IMR-90 (cell line): Measurements from ENCODE around the gene SELENOS. TPM values are rescaled to one million over a fixed set of nuclear protein-coding genes. Genes with fewer than 3 reads are reported as not detected.

Source experiments
- ATAC-seq: fragments of 200-7000 bp; cut with Tn5 transposase; 2 replicates; pipeline ENCODE4 v1.9.1; 2020; ENCODE audit warnings: low read depth, mild to moderate bottlenecking, moderate library complexity
- BruUV-seq: library from RNA; stranded (reverse); fragments of 400-500 nt; replicated peaks from 2 replicates; lab custom pipeline; 2021; lab: Mats Ljungman, UMichigan
- CTCF ChIA-PET: fragments of 300-600 bp; formaldehyde crosslinking; extraction: SDS; loops from one replicate; lab custom pipeline; 2021; ENCODE audit warnings: antibody characterized with exemption; lab: Yijun Ruan, JAX
- POLR2A ChIA-PET: fragments of 300-600 bp; sonication (Branson Sonifier 250); formaldehyde crosslinking; loops from one replicate; lab custom pipeline; 2022; ENCODE audit warnings: antibody characterized with exemption; ENCODE audit not compliant: unreplicated experiment; lab: Charles Lee
- DNase-seq: peaks from one replicate; pipeline ENCODE4 v3.0.0; 2013
- H2AFZ ChIP-seq: replicated peaks from 2 replicates; pipeline ENCODE3; 2013; ENCODE audit warnings: low read length, mild to moderate bottlenecking; ENCODE audit not compliant: poor library complexity
- H2AK5ac ChIP-seq: 2 replicates; pipeline ENCODE4 v1.6.1; 2013; ENCODE audit warnings: low read depth, low read length, inconsistent platforms
- H2AK9ac ChIP-seq: replicated peaks from 2 replicates; pipeline ENCODE3; 2013; ENCODE audit warnings: mild to moderate bottlenecking, low read depth, low read length, moderate library complexity; ENCODE audit not compliant: poor library complexity
- H2BK120ac ChIP-seq: 2 replicates; pipeline ENCODE4 v1.6.1; 2013; ENCODE audit warnings: low read depth, low read length, inconsistent platforms
- H2BK15ac ChIP-seq: 3 replicates; pipeline ENCODE4 v1.6.1; 2013; ENCODE audit warnings: low read depth, low read length, inconsistent platforms
- H2BK20ac ChIP-seq: 2 replicates; pipeline ENCODE4 v1.6.1; 2013; ENCODE audit warnings: low read depth, mild to moderate bottlenecking, inconsistent platforms, low read length, moderate library complexity
- H2BK5ac ChIP-seq: 2 replicates; pipeline ENCODE4 v1.6.1; 2013; ENCODE audit warnings: mild to moderate bottlenecking, low read depth, low read length, inconsistent platforms; ENCODE audit not compliant: poor library complexity, severe bottlenecking
- H3K14ac ChIP-seq: replicated peaks from 2 replicates; pipeline ENCODE4 v1.6.1; 2013; ENCODE audit warnings: low read depth, low read length, inconsistent platforms
- H3K18ac ChIP-seq: 2 replicates; pipeline ENCODE4 v1.6.1; 2013; ENCODE audit warnings: low read depth, low read length, control low read depth
- H3K23ac ChIP-seq: 2 replicates; pipeline ENCODE4 v1.6.1; 2013; ENCODE audit warnings: low read depth, low read length, inconsistent platforms
- H3K27ac ChIP-seq: 2 replicates; pipeline ENCODE4 v1.5.1; 2013; ENCODE audit warnings: mild to moderate bottlenecking, control low read depth, low read length; ENCODE audit not compliant: insufficient read depth
- H3K27me3 ChIP-seq: 2 replicates; pipeline ENCODE4 v1.6.1; 2013; ENCODE audit warnings: low read length; ENCODE audit not compliant: control insufficient read depth, insufficient read depth
- H3K36me3 ChIP-seq: 2 replicates; pipeline ENCODE4 v1.6.1; 2013; ENCODE audit warnings: low read length, mixed read lengths; ENCODE audit not compliant: control insufficient read depth, insufficient read depth
- H3K4ac ChIP-seq: 2 replicates; pipeline ENCODE4 v1.6.1; 2013; ENCODE audit warnings: low read depth, low read length, inconsistent platforms
- H3K4me1 ChIP-seq: 2 replicates; pipeline ENCODE4 v1.6.1; 2013; ENCODE audit warnings: low read length, mixed read lengths; ENCODE audit not compliant: control insufficient read depth, insufficient read depth
- H3K4me2 ChIP-seq: 2 replicates; pipeline ENCODE4 v1.6.1; 2013; ENCODE audit warnings: low read depth, mild to moderate bottlenecking, control low read depth, low read length, moderate library complexity
- H3K4me3 ChIP-seq: 2 replicates; pipeline ENCODE4 v1.5.1; 2013; ENCODE audit warnings: low read depth, mild to moderate bottlenecking, control low read depth, low read length, moderate library complexity; ENCODE audit not compliant: insufficient read depth
- H3K56ac ChIP-seq: 2 replicates; pipeline ENCODE4 v1.6.1; 2013; ENCODE audit warnings: low read length, inconsistent platforms; ENCODE audit not compliant: insufficient read depth; ENCODE audit errors: extremely low read depth
- H3K79me1 ChIP-seq, 2 experiments: 2 replicates each; pipeline ENCODE4 v1.6.1; 2013; ENCODE audit warnings: low read length in 2 of 2, inconsistent platforms in 1 of 2, low read depth in 1 of 2
- H3K9ac ChIP-seq: 2 replicates; pipeline ENCODE4 v1.6.1; 2013; ENCODE audit warnings: low read depth, low read length, control low read depth
- H3K9me1 ChIP-seq: 2 replicates; pipeline ENCODE4 v1.6.1; 2013; ENCODE audit warnings: low read length, inconsistent platforms; ENCODE audit not compliant: insufficient read depth
- H3K9me3 ChIP-seq: 2 replicates; pipeline ENCODE4 v1.6.1; 2013; ENCODE audit warnings: low read length; ENCODE audit not compliant: control insufficient read depth, insufficient read depth
- H4K20me1 ChIP-seq: 2 replicates; pipeline ENCODE4 v1.6.1; 2013; ENCODE audit warnings: low read length, inconsistent platforms; ENCODE audit not compliant: insufficient read depth
- H4K5ac ChIP-seq: 2 replicates; pipeline ENCODE4 v1.6.1; 2013; ENCODE audit warnings: mild to moderate bottlenecking, low read depth, low read length, control low read depth
- H4K8ac ChIP-seq, 2 experiments: 2 replicates each; pipeline ENCODE4 v1.6.1; 2013; ENCODE audit warnings: low read depth in 2 of 2, low read length in 2 of 2, control low read depth in 1 of 2, inconsistent platforms in 1 of 2
- H4K91ac ChIP-seq: 2 replicates; pipeline ENCODE4 v1.6.1; 2013; ENCODE audit warnings: low read depth, low read length, inconsistent platforms; ENCODE audit not compliant: insufficient read depth
- MAFK ChIP-seq: IDR thresholded peaks from 2 replicates; pipeline ENCODE4 v1.6.1; 2012; ENCODE audit warnings: low read depth, low read length, improper control_type of control experiment
- SMC3 ChIP-seq: fragments of 150-350 bp; IDR thresholded peaks from 2 replicates; pipeline ENCODE4 v1.6.1; 2016; ENCODE audit warnings: low read depth, mild to moderate bottlenecking, antibody characterized with exemption, low read length, moderate library complexity
- WGBS, 2 experiments: methylation state at CpG; one replicate each; pipeline versions ENCODE4 v1.1.5 to v1.1.7; 2013; ENCODE audit warnings: missing lambda C conversion rate in 2 of 2; ENCODE audit not compliant: insufficient read length in 1 of 2; ENCODE audit errors: extremely low coverage in 2 of 2; 5-methylcytosine and 5-hydroxymethylcytosine counted together
- dilution Hi-C: fragments of 300-500 bp; cut with HindIII; formaldehyde crosslinking; loops from one replicate; pipeline ENCODE4 v1.14.3; 2018; ENCODE audit warnings: low sequenced_read_pairs; ENCODE audit not compliant: unreplicated experiment
- in situ Hi-C: fragments of 300-500 bp; cut with MboI; formaldehyde crosslinking; loops from 3 replicates; pipeline ENCODE4 v1.14.3; 2019; ENCODE audit warnings: low sequenced_read_pairs, inconsistent platforms, mixed read lengths
- intact Hi-C: fragments of 100-400 bp; cut with micrococcal nuclease; formaldehyde crosslinking; loops from 2 replicates; pipeline ENCODE4 v1.10.0; 2022
- polyA plus RNA-seq, 3 experiments: library from polyadenylated mRNA; depleted of rRNA; stranded (reverse); fragments of >200 nt; gene quantifications; 2 replicates each; pipeline ENCODE4 v1.2.3, GENCODE V29; 2012; ENCODE audit warnings: low replicate concordance in 1 of 3
- total RNA-seq: library from RNA; depleted of rRNA; stranded (reverse); fragments of >200 nt; gene quantifications from 2 replicates; pipeline ENCODE4 v1.2.3, GENCODE V29; 2012
- TF ChIP-seq, protein P1 (sequence below): fragments of 150-350 bp; IDR thresholded peaks from 2 replicates; pipeline ENCODE4 v1.6.1; 2016; ENCODE audit warnings: low read depth, mild to moderate bottlenecking, low read length, moderate library complexity, borderline replicate concordance
- TF ChIP-seq, protein P2 (sequence below): conservative IDR thresholded peaks from 2 replicates; pipeline ENCODE4 v1.5.1; 2012; ENCODE audit warnings: mild to moderate bottlenecking, low read depth, low read length, improper control_type of control experiment

The SELENOS gene
- total and polyA plus RNA-seq, 2 of the 4 experiments (the other 2 are of a cell fraction) = 39.8 to 77.1 TPM

DNA sequence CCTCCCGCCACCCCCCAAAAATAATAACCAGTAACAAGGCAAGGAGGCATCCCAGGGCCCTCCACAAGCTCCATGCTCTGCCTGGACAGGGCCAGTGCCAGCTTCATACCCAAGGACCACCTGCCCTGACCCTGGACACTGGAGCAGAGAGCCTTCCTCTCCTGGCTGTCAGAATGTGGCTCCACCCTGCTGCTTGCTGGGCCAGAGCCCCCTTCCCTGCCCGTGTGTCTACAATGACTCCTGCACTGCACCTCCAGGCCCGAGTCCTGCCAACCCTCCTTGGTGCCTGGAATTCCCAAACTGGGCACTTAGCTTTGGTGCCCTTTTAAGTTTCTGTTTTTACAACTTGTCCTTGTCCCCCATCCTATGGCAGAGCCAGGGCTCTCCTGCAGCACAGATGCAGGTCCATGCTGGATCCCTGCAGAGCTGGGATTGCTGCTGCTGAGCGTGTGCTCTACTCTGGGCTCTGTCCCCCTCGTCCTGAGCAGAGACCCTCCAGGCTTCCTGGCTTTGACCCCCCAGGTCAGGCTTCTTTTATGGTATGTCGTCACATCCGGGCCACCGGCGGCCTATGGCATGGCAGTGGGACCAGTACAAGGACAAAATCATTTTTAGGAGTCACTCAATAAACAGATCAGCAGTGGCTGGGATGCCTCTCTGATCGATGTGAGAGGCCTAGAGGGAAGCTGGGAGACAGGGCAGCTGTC lies 29.2 kb upstream of the SELENOS start:
- no peaks in the 10 kb centered on the region for H3K79me1 ChIP-seq
- H3K56ac ChIP-seq = no peak overlapping the region
- TF ChIP-seq SMC3 (no peak), MAFK (no peak)
- TF ChIP-seq, protein P1, sequence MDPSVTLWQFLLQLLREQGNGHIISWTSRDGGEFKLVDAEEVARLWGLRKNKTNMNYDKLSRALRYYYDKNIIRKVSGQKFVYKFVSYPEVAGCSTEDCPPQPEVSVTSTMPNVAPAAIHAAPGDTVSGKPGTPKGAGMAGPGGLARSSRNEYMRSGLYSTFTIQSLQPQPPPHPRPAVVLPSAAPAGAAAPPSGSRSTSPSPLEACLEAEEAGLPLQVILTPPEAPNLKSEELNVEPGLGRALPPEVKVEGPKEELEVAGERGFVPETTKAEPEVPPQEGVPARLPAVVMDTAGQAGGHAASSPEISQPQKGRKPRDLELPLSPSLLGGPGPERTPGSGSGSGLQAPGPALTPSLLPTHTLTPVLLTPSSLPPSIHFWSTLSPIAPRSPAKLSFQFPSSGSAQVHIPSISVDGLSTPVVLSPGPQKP = no peak
- TF ChIP-seq, protein P2, sequence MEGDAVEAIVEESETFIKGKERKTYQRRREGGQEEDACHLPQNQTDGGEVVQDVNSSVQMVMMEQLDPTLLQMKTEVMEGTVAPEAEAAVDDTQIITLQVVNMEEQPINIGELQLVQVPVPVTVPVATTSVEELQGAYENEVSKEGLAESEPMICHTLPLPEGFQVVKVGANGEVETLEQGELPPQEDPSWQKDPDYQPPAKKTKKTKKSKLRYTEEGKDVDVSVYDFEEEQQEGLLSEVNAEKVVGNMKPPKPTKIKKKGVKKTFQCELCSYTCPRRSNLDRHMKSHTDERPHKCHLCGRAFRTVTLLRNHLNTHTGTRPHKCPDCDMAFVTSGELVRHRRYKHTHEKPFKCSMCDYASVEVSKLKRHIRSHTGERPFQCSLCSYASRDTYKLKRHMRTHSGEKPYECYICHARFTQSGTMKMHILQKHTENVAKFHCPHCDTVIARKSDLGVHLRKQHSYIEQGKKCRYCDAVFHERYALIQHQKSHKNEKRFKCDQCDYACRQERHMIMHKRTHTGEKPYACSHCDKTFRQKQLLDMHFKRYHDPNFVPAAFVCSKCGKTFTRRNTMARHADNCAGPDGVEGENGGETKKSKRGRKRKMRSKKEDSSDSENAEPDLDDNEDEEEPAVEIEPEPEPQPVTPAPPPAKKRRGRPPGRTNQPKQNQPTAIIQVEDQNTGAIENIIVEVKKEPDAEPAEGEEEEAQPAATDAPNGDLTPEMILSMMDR = no peak
- ChIA-PET POLR2A (no interaction called here), CTCF (interaction anchor here (1.0 kb wide), 1 partner anchor 11 kb away, joined by 3 read pairs; no protein-coding TSS in a partner anchor)
- H3K18ac ChIP-seq = no peak overlapping the region
- no peak overlapping the region for H2AK9ac ChIP-seq
- H2AK5ac ChIP-seq = no peak overlapping the region
- H3K9me3 ChIP-seq = no peaks in the 10 kb centered on the region
- DNase-seq (no peak), ATAC-seq (no peak)
- H2AFZ ChIP-seq = no peak overlapping the region
- 37% methylated on average over 4 of the region's 10 CpGs; no CpG with 5 or more reads in 1 of the 2 experiments for WGBS, 2 experiments
- no peak overlapping the region for H3K4ac ChIP-seq
- H3K36me3 ChIP-seq = no peaks in the 10 kb centered on the region
- dilution Hi-C loops = no loop called here
- H3K4me1 ChIP-seq = no peaks in the 10 kb centered on the region
- no peaks in the 10 kb centered on the region for H3K9me1 ChIP-seq
- no peak overlapping the region for H4K5ac ChIP-seq
- intact Hi-C loops = no loop called here
- no peak overlapping the region for H3K4me2 ChIP-seq
- no peak overlapping the region for H3K27ac ChIP-seq
- H3K4me3 ChIP-seq = no peak overlapping the region
- no peak overlapping the region for H2BK5ac ChIP-seq
- no peak overlapping the region for H2BK120ac ChIP-seq
- H4K8ac ChIP-seq = no peak overlapping the region
- H2BK15ac ChIP-seq = no peak overlapping the region
- no peak overlapping the region for H3K14ac ChIP-seq
- H3K9ac ChIP-seq = no peak overlapping the region
- no peak overlapping the region for H2BK20ac ChIP-seq
- BruUV-seq = no TSS peak
- H4K20me1 ChIP-seq = no peaks in the 10 kb centered on the region
- in situ Hi-C loops = no loop called here
- H3K23ac ChIP-seq = no peak overlapping the region
- H4K91ac ChIP-seq = no peak overlapping the region
- H3K27me3 ChIP-seq = peaks cover 21% of the 10 kb centered on the region
